ENCODE measurements around the gene ARPC2. TPM values are rescaled to one million over a fixed set of nuclear protein-coding genes. Genes with fewer than 3 reads are reported as not detected.

ARPC2 gene
- total RNA-seq, 4 donors from 2014 or later: 275 to 314 (median 287) TPM

DNA sequence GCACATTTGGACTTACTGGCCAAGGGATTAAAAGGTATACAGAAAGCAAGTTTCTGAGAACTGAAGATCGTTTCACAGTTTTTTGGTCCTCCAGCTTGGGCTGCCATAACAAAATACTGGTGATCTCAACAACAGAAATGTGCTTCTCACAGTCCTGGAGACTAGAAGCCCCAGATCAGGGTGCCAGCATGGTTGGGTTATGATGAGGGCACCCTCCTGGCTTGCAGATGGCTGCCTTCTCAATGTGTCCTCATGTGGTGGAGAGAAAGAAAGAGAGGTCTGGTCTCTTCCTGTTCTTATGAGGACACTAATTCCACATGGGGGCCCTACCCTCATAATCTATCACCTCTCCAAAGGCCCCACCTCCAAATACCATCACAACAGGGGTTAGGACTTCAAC, 30.1 kb upstream of the ARPC2 start:
- Histone ChIP-seq H3K4me1 (peaks cover 3 to 27% (median 11%) of the 10 kb centered on the region in 3 donors), H3K4me3 (no peak overlapping the region), H3K9me3 (no peaks in the 10 kb centered on the region), H3K27ac (peak overlapping the region; percentile 27 to 69 (median 65)), H3K36me3 (no peaks in the 10 kb centered on the region), H3K27me3 (no peaks in the 10 kb centered on the region)
- no peak for TF ChIP-seq POLR2AphosphoS5 (IDR thresholded peaks at IDR 0.05)
- TF ChIP-seq, protein P1, sequence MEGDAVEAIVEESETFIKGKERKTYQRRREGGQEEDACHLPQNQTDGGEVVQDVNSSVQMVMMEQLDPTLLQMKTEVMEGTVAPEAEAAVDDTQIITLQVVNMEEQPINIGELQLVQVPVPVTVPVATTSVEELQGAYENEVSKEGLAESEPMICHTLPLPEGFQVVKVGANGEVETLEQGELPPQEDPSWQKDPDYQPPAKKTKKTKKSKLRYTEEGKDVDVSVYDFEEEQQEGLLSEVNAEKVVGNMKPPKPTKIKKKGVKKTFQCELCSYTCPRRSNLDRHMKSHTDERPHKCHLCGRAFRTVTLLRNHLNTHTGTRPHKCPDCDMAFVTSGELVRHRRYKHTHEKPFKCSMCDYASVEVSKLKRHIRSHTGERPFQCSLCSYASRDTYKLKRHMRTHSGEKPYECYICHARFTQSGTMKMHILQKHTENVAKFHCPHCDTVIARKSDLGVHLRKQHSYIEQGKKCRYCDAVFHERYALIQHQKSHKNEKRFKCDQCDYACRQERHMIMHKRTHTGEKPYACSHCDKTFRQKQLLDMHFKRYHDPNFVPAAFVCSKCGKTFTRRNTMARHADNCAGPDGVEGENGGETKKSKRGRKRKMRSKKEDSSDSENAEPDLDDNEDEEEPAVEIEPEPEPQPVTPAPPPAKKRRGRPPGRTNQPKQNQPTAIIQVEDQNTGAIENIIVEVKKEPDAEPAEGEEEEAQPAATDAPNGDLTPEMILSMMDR (IDR thresholded peaks at IDR 0.05): no peak
- no peak for TF ChIP-seq EP300 (IDR thresholded peaks at IDR 0.05)
- 14 to 43% methylated on average over 1 of the region's 1 CpG for WGBS, 2 donors (ENCODE audit: low coverage in 1 of 2)
- peak; percentile 4 for ATAC-seq

DNA sequence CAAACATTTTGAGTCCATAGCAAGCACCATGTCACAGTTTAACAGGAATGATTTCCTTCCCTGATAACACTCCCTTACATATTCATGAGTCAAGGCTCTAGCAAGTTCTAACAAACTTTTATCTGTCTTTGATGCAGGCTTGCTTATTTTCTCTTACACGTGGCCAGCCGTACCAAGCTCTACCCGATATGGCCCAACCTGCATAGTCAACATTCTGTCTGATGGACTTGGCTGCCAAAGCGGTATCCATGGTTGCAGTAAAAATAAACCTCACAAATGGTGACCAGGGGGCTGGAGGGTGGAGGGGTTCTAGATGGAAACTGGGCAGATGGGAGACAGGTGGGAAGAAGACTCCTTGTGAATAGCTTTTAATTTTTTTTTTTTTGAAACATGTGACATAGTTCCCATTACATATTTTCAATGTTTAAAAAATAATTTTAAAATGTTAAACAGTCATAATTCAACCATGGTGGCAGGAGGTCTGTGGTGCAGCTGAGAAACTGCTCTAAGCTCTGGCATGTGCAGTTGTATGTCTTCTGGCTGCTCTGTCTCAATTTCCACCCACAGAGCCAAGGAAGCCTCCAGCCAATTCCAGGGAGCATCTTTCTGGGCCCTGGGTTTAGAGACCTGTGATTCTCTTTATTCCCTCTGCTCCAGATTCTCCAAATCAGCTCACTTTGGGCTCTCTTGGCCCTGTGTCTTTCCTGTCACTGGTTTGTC, 29.5 kb upstream of the ARPC2 start:
- TF ChIP-seq, protein P1 (IDR thresholded peaks at IDR 0.05): no peak
- TF ChIP-seq POLR2AphosphoS5 (IDR thresholded peaks at IDR 0.05): peak; percentile 29
- Histone ChIP-seq H3K27ac (peak overlapping the region; percentile 37 to 69 (median 65)), H3K4me1 (peaks cover 3 to 27% (median 11%) of the 10 kb centered on the region in 3 donors), H3K27me3 (no peaks in the 10 kb centered on the region), H3K4me3 (no peak overlapping the region), H3K9me3 (no peaks in the 10 kb centered on the region), H3K36me3 (no peaks in the 10 kb centered on the region)
- 16% methylated on average over 4 of the region's 4 CpGs; no CpG with 5 or more reads in 1 of the 2 donors for WGBS, 2 donors (ENCODE audit: low coverage in 1 of 2)
- peak; percentile 83 for ATAC-seq

DNA sequence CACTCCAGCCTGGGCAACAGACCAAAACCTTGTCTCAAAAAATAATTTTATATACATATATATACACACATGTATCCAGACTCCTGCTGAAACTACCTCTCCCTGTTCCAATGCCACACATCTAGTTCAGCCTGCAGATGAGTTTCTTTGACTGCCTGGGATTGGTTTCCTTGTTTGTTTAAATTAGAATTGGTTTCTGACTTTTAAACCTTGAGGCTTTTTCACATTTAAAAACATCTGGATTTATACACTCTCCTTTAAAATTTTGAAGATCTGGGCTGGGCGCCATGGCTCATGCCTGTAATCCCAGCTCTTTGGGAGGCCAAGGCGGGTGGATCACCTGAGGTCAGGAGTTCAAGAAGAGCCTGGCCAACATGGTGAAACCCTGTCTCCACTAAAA, 28.5 kb upstream of the ARPC2 start:
- H3K27ac ChIP-seq: peak overlapping the region in 2 of 4 donors; percentile 63 to 69
- H3K27me3 ChIP-seq: no peaks in the 10 kb centered on the region
- peaks cover 3 to 27% (median 11%) of the 10 kb centered on the region in 3 donors for H3K4me1 ChIP-seq
- ATAC-seq: no peak
- no peak overlapping the region for H3K4me3 ChIP-seq
- TF ChIP-seq POLR2AphosphoS5 (IDR thresholded peaks at IDR 0.05) (no peak), EP300 (IDR thresholded peaks at IDR 0.05) (no peak), POLR2A (IDR thresholded peaks at IDR 0.05) (no peak)
- TF ChIP-seq, protein P1 (IDR thresholded peaks at IDR 0.05): no peak
- H3K9me3 ChIP-seq: no peaks in the 10 kb centered on the region
- no CpG with 5 or more reads among the region's 2 CpGs for WGBS, 2 donors (ENCODE audit: low coverage in 1 of 2)
- H3K36me3 ChIP-seq: no peaks in the 10 kb centered on the region

DNA sequence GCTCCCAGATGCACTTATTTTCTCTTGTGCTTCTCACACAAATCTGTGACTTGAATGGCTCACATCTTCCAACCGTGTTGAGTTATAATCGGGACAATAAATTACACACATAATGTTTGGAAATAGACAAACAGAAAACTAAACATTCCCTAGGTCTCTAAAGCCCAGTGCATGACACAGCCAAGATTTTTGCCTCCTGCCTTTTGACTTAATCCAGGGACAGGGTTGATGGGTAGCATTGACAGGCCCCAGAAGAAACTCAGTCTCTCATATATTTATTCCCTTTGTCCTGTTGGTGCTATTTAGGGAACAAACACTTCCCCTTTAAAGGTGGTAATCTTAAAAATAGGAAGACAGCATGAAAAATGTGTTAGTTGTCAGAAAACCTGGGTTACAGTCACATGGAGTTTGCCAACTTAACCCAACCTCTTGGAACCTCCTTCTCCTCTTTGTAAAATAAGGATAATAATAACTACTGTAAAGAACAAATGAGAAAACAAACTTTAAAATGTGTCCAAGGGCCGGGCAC, 24.0 kb upstream of the ARPC2 start:
- Histone ChIP-seq H3K27ac (no peak overlapping the region), H3K4me1 (peaks cover 0 to 7% (median 0%) of the 10 kb centered on the region in 3 donors), H3K27me3 (no peaks in the 10 kb centered on the region), H3K4me3 (no peak overlapping the region), H3K36me3 (no peaks in the 10 kb centered on the region), H3K9me3 (no peaks in the 10 kb centered on the region)
- WGBS, 2 donors (ENCODE audit: low coverage in 1 of 2): 23 to 78% methylated on average over 3 of the region's 3 CpGs
- no peak for ATAC-seq
- no peak for TF ChIP-seq EP300 (IDR thresholded peaks at IDR 0.05)
- TF ChIP-seq, protein P1 (IDR thresholded peaks at IDR 0.05): no peak
- TF ChIP-seq POLR2A (IDR thresholded peaks at IDR 0.05): no peak
- TF ChIP-seq POLR2AphosphoS5 (IDR thresholded peaks at IDR 0.05): no peak

DNA sequence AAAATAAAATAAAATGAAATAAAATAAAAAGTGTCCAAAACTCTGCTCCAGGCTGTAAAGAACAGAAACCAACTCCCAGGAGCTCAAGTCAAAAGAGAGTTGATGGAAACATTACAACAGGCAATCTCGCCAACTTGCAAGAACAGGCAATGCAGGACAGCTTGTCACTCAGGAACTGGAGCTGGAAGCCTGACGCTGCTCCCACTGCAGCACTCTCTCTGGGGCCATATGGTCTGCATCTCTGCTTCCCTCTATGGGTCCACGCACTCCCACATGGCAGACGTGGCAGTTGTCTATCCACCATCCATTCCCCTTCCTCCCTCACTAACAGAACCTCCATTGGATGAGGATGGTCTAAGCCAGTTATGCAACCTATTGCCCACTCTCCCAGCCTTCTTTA, 23.3 kb upstream of the ARPC2 start:
- Histone ChIP-seq H3K9me3 (no peaks in the 10 kb centered on the region), H3K27me3 (no peaks in the 10 kb centered on the region), H3K27ac (no peak overlapping the region), H3K4me3 (no peak overlapping the region), H3K4me1 (no peaks in the 10 kb centered on the region), H3K36me3 (no peaks in the 10 kb centered on the region)
- ATAC-seq: no peak
- 80 to 84% methylated on average over 2 to 4 of the region's 4 CpGs for WGBS, 2 donors (ENCODE audit: low coverage in 1 of 2)
- no peak for TF ChIP-seq POLR2AphosphoS5 (IDR thresholded peaks at IDR 0.05)
- no peak for TF ChIP-seq POLR2A (IDR thresholded peaks at IDR 0.05)
- TF ChIP-seq, protein P1 (IDR thresholded peaks at IDR 0.05): no peak
- no peak for TF ChIP-seq EP300 (IDR thresholded peaks at IDR 0.05)

All from gastroesophageal sphincter (tissue), 4 donors.